Activated naive CD8-positive, alpha-beta T cell treated with anti-CD3 and anti-CD28 coated beads, Interleukin-2, amount 50 U/mL, for 24 hours (primary cell): Measurements from ENCODE around the gene WWOX.

ENCODE experiments used
- ATAC-seq: fragments of 150-1000 bp; cut with Tn5 transposase; one replicate; pipeline ENCODE4 v1.10.0; 2021
- DNase-seq: peaks from one replicate; pipeline ENCODE4 v3.0.0; 2021
- H3K27ac Mint-ChIP-seq: one replicate; pipeline ENCODE4 v1.8.0; 2021; ENCODE audit warnings: mild to moderate bottlenecking, mixed read lengths
- H3K27me3 Mint-ChIP-seq: one replicate; pipeline ENCODE4 v1.8.0; 2021; ENCODE audit warnings: mixed read lengths
- H3K36me3 Mint-ChIP-seq: one replicate; pipeline ENCODE4 v1.8.0; 2021; ENCODE audit warnings: low read depth, mixed read lengths
- H3K4me1 Mint-ChIP-seq: one replicate; pipeline ENCODE4 v1.8.0; 2021; ENCODE audit warnings: mixed read lengths
- H3K4me3 Mint-ChIP-seq: one replicate; pipeline ENCODE4 v1.8.0; 2021; ENCODE audit warnings: mild to moderate bottlenecking, moderate library complexity, mixed read lengths
- H3K9me3 Mint-ChIP-seq: one replicate; pipeline ENCODE4 v1.8.0; 2021; ENCODE audit warnings: mixed read lengths

The WWOX gene

DNA sequence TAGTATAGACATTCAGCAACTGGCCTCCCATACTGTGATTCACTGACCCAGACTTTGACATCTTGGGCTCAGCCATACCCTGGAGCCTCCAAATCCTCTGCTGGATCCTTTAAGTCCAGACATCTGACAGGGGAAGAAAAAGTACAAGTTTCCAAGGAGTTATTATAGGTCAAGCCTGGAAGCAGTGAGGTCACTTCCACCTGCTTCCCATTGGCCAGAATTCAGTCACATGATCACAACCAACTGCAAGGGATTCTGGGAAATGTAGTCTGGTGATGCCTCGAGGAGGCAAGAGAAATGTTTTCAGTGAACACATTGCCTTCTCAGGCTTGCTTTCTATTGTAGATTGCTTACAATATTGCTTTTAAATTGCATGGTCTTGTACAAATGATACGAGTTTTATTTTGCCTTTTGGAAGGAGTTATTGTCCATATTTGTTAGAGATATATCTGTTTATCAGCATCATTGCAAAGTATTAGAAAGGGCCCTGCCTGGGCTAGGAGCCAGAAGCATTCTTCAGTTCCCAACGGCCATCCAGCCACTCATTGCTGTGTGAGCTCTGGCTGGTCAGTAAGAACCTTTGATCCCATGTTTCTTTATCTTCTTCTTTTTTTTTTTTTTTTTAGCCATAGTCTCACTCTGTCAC, 696.9 kb downstream of the WWOX start:
- H3K4me1 Mint-ChIP-seq, result peaks cover 16% of the 10 kb centered on the region

DNA sequence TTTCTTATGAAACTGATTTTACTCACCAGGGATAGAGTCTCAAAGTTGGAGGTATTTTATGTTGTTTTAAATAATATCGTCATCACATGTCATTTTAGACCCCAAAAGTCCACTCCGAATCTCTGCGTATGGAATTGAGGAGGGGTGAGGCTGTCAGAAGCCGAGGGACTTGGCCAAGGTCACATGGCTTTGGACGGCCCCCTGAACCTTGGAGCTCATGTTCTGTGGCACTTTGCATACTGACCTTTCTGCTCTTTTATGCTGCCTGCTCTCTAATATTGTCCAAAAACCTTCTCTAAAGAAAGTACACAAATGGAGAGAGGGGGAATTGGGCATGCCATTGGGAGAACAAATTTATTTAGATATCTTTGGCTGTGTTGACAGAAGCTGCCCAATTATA, 700.0 kb downstream of the WWOX start:
- no peak overlapping the region for H3K27ac Mint-ChIP-seq

More for the DNA sequence above, 696.9 kb downstream of the WWOX start:
- Mint-ChIP-seq H3K27ac (no peak overlapping the region), H3K4me3 (no peak overlapping the region), H3K9me3 (no peaks in the 10 kb centered on the region), H3K36me3 (no peaks in the 10 kb centered on the region), H3K27me3 (no peaks in the 10 kb centered on the region)
- ATAC-seq, result peak; percentile 40
- DNase-seq, result no peak

DNA sequence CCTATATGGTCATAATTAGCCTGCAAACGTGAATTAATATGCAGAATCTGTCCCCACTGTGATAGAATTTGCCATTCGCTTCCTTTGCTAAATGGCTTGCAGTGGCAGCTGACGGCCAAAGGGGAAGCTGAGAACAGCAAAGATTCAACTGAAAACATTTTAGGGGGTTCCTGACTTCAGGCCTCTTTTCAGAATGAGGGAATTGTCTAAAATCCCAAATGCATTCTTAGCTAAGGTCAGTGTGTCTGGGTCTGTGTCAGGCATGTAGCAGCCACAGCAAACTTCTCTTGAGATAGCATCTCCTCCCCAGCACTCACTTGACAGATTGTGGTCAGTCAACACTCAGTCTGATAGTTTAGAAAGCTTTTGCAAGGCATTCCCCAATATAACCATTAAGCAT, 701.1 kb downstream of the WWOX start:
- H3K27ac Mint-ChIP-seq, result no peak overlapping the region

More for the DNA sequence above, 700.0 kb downstream of the WWOX start:
- H3K27me3 Mint-ChIP-seq, result no peaks in the 10 kb centered on the region
- no peak for DNase-seq
- H3K4me3 Mint-ChIP-seq, result no peak overlapping the region
- no peak for ATAC-seq
- no peaks in the 10 kb centered on the region for H3K36me3 Mint-ChIP-seq
- H3K4me1 Mint-ChIP-seq, result peaks cover 12% of the 10 kb centered on the region
- H3K9me3 Mint-ChIP-seq, result no peaks in the 10 kb centered on the region

DNA sequence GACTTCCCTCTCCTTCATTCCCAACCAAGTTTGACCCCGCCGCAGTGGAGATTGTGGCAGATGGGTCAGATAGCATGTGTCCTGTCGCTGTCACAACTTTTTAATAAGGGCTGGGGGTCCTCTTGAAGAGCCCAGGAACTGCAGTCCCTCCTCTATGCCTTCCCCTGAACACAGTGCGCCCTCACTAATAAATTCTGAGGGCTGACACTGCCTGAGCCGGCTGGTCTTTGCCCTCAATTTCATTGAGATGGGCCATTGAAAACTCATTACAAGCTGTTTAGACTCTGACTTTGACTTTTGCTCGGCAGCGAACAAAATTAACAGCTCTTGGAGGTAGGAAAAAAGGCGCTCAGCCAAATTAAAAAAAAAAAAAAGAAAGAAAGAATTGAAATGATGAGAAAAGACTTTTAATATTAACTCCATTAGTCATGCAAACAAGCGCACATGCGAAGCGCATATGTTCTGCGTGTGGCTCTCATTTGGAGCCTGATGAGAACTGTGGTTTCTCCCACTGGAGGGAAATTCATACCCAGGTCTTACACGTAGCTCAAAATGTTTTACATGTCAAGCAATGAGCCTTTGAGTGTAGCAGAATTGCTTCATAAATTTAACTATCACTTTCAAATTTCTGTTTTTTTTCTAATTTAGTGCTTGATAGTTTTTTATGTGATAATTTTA, 704.7 kb downstream of the WWOX start:
- H3K4me1 Mint-ChIP-seq, result no peaks in the 10 kb centered on the region
- ATAC-seq, result no peak
- H3K36me3 Mint-ChIP-seq, result no peaks in the 10 kb centered on the region
- no peak for DNase-seq
- no peak overlapping the region for H3K4me3 Mint-ChIP-seq
- peaks cover 9% of the 10 kb centered on the region for H3K9me3 Mint-ChIP-seq
- no peak overlapping the region for H3K27ac Mint-ChIP-seq
- no peaks in the 10 kb centered on the region for H3K27me3 Mint-ChIP-seq

More for the DNA sequence above, 701.1 kb downstream of the WWOX start:
- Mint-ChIP-seq H3K27me3 (no peaks in the 10 kb centered on the region), H3K4me3 (no peak overlapping the region), H3K36me3 (no peaks in the 10 kb centered on the region), H3K9me3 (peaks cover 1% of the 10 kb centered on the region), H3K4me1 (peaks cover 2% of the 10 kb centered on the region)
- DNase-seq (no peak), ATAC-seq (no peak)

DNA sequence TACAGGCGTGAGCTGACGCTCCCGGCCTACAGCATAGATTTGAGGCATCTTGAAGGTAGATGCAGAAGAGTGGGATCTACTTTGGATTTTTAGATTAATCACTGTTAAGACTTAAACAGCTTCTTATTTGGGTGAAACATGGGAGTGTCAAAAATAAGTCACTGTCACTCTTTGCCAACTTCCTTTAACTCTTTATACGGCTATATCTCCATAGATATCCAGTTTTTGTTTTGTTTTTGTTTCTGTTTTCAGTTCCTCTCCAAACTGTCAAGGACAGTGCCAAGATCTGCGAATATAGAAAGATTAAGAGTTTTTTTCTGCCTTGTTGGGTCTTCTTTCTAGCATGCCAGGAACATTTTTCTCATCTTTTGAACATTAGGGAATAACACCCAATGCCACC, 706.1 kb downstream of the WWOX start:
- Mint-ChIP-seq H3K4me3 (no peak overlapping the region), H3K4me1 (no peaks in the 10 kb centered on the region), H3K27ac (no peak overlapping the region), H3K27me3 (no peaks in the 10 kb centered on the region), H3K9me3 (peaks cover 9% of the 10 kb centered on the region), H3K36me3 (no peaks in the 10 kb centered on the region)
- no peak for DNase-seq
- ATAC-seq, result no peak

DNA sequence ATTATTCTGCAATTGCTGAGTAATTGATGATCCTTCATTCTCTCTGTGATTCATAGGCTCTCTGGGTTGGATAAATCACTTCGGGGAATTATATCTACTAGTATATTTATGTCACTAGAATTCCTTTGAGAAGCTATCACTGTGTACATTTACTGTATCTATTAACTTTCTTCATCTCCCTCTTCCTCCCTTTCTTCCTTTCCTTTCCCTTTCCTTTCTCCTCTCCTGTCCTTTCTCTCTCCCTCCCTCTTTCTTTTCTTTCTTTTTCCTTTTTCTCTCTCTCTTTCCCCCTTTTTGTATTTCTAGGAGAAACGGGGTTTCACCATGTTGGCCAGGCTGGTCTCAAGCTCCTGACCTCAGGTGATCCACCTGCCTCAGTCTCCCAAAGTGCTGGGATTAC, 711.8 kb downstream of the WWOX start:
- ATAC-seq (no peak), DNase-seq (no peak)
- Mint-ChIP-seq H3K9me3 (peaks cover 2% of the 10 kb centered on the region), H3K36me3 (no peaks in the 10 kb centered on the region), H3K4me1 (no peaks in the 10 kb centered on the region), H3K27ac (no peak overlapping the region), H3K4me3 (no peak overlapping the region), H3K27me3 (no peaks in the 10 kb centered on the region)

DNA sequence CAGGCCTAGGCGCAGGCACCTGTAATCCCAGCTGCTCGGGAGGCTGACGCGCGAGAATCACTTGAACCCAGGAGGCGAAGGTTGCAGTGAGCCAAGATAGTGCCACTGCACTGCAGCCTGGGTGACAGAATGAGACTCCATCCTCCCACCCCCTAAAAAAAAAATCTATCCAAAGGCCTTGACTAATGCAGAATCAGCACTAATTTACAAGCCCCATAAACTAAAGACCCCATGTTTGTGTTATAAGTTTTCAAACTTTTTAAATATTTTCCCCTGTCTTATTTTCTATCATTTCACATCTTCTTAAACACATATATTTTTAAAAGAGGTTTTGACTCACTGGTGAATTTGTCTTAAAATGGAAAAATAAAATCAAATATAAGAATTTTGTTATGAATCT, 713.1 kb downstream of the WWOX start:
- Mint-ChIP-seq H3K4me3 (no peak overlapping the region), H3K36me3 (no peaks in the 10 kb centered on the region), H3K9me3 (no peaks in the 10 kb centered on the region), H3K27ac (no peak overlapping the region), H3K4me1 (no peaks in the 10 kb centered on the region), H3K27me3 (no peaks in the 10 kb centered on the region)
- DNase-seq, result no peak
- no peak for ATAC-seq

DNA sequence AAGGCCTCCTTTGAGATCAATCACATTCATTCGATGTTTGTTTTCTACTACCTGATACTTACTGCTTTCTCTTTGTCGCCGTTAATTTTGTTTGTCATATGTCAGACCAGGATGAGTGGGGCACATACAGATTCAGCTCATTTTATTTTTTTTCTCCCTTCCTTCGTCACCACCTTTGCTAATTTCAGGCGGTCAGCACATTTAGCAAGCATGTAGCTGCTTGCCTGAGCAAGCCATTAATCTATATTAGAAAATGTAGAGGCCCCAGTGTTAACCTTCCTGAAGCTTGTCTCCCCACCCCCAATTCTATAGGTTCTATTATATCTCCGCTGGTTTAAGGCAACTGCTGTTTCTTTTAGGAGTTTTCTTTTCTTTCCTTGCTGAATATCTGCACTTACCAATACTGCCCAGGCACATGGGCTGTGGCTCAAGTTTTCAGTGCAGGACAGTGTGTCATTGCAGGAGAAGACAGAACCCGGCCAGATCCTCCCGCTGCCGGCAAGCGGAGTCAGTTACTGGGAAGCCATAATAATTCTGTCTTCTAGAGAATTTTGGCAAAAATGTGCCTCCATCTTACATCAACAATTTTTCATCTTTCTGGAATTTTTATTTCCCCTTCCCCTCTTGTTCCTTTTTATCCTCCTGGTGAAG, 714.3 kb downstream of the WWOX start:
- no peaks in the 10 kb centered on the region for H3K4me1 Mint-ChIP-seq
- ATAC-seq, result no peak
- H3K27ac Mint-ChIP-seq, result no peak overlapping the region

DNA sequence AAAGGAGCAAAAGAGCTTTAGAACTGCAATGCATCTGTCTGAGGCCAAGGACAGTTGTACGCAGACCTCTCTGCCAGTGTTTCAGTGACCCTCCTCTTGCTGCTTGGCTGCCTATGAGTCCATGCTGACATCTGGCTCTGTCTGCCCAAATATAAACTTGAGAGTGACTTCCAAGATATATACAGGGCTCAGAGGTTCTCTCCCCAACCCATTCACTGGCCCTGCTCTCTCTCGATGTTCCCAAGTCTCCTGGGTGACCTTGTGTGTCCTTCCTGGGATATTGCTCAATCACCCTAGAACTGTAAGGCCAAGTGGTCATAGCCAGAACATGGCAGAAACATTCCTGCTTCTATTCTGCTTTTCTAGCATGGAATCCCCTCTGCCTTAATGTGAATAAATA, 716.3 kb downstream of the WWOX start:
- Mint-ChIP-seq H3K9me3 (no peaks in the 10 kb centered on the region), H3K36me3 (no peaks in the 10 kb centered on the region), H3K27me3 (no peaks in the 10 kb centered on the region), H3K27ac (no peak overlapping the region), H3K4me1 (no peaks in the 10 kb centered on the region), H3K4me3 (no peak overlapping the region)
- ATAC-seq (no peak), DNase-seq (no peak)

More for the DNA sequence above, 714.3 kb downstream of the WWOX start:
- no peaks in the 10 kb centered on the region for H3K9me3 Mint-ChIP-seq
- H3K4me3 Mint-ChIP-seq, result no peak overlapping the region
- H3K27me3 Mint-ChIP-seq, result no peaks in the 10 kb centered on the region
- no peaks in the 10 kb centered on the region for H3K36me3 Mint-ChIP-seq
- DNase-seq, result no peak

DNA sequence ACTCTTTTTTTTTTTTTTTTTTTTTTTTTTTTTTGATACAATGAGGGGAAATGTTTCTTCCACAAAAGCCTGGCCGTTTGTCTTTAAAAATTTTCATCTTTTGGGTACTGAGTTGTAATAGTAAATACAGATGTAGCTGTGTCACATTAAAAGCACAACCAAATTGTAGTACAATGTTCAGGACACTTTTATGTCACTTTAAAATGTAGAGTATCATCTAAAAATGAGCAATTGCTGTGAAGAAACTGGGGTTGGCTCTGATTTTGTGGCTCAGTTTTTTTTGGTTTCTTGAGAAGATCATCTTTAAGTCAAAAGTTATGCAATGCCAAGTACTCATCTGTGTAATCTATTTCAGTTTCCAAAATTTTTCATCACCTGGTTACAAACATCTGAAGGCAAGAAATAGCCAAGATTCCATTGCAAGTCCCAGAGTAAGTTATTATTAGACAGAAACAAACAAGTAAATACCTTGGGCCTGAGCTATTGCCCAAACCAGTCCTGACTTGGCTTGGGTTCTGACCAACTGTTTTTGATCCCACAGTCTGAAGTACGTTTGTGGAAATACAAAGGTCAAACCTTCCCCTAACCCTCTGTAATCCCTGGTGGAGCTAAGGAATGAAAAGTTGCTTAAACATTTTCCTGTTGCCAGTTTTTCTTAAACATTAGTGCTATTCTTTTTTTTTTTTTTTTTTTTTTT, 717.2 kb downstream of the WWOX start:
- Mint-ChIP-seq H3K4me1 (no peaks in the 10 kb centered on the region), H3K27ac (no peak overlapping the region), H3K27me3 (no peaks in the 10 kb centered on the region), H3K36me3 (no peaks in the 10 kb centered on the region), H3K4me3 (no peak overlapping the region), H3K9me3 (no peaks in the 10 kb centered on the region)
- DNase-seq (no peak), ATAC-seq (no peak)

DNA sequence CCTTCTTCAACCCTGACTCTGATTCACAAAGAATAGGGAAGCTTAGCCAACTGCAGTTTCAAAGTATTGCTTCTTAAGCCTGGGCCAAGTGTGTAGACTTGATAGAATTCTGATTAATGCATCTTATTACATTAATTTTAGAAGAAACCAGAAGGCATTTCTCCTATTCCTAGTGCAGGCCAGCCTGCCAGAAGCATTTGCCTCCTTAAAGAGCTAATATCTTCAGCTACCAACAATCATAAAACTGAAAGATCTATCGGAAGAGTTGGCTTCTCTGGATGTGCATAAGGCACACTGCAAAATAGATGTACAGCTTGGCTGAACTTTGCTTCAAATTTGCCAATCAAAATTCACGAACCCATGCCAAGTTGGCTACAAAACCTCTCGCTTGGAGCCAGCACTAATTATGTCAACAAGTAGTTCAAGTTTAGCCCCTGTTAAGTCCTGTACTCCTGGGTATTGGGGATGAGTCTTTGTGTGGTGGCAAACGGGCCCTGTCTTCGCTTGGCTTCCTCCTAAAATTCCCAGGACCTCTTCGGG, 717.8 kb downstream of the WWOX start:
- H3K9me3 Mint-ChIP-seq, result no peaks in the 10 kb centered on the region
- H3K4me3 Mint-ChIP-seq, result no peak overlapping the region
- no peak for ATAC-seq
- no peaks in the 10 kb centered on the region for H3K4me1 Mint-ChIP-seq
- no peaks in the 10 kb centered on the region for H3K27me3 Mint-ChIP-seq
- no peak for DNase-seq
- H3K27ac Mint-ChIP-seq, result no peak overlapping the region
- H3K36me3 Mint-ChIP-seq, result no peaks in the 10 kb centered on the region

DNA sequence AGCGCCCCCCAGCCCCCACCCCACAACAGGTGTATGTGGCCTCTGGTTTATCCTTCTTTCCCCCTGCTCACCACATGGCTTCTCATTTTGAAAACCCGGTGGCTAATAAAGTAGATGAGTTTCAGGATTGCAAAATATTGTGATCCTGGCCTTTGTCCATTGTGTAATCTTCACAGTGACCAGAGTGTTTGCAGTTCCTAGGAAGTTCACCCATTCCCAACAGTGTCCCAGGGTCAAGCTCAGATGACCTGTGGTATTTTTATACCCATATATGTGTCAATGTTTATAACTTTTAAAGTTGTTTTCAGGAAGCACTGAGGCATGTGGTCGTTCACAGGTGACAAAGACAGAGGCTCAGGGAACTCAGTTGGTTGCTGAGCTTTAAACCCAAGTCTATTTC, 721.9 kb downstream of the WWOX start:
- DNase-seq, result no peak
- ATAC-seq, result no peak
- H3K27ac Mint-ChIP-seq, result no peak overlapping the region
- H3K4me1 Mint-ChIP-seq, result no peaks in the 10 kb centered on the region
- peaks cover 1% of the 10 kb centered on the region for H3K36me3 Mint-ChIP-seq
- H3K9me3 Mint-ChIP-seq, result no peaks in the 10 kb centered on the region
- H3K4me3 Mint-ChIP-seq, result no peak overlapping the region
- H3K27me3 Mint-ChIP-seq, result no peaks in the 10 kb centered on the region

DNA sequence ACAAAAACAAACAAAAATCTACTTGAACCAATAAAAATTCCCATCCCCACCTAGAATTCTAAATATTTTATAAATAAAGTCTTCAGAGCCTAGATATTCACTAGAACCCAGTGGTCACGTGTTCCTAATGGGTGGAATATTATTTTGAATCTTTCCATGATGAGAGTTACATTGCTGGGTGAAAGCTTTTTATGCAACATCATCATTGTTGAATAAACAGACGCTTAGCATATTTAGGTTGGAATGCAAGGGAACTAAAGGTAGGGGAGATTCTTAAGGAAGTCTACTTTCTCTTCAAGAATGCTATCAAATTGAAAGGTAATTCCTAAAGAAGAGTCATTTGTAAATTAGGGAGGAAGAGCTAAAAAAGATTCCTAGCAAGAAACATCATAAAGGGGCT, 723.1 kb downstream of the WWOX start:
- no peaks in the 10 kb centered on the region for H3K4me1 Mint-ChIP-seq
- peaks cover 1% of the 10 kb centered on the region for H3K36me3 Mint-ChIP-seq
- ATAC-seq (no peak), DNase-seq (no peak)
- H3K4me3 Mint-ChIP-seq, result no peak overlapping the region
- H3K27ac Mint-ChIP-seq, result no peak overlapping the region
- H3K9me3 Mint-ChIP-seq, result no peaks in the 10 kb centered on the region
- no peaks in the 10 kb centered on the region for H3K27me3 Mint-ChIP-seq

DNA sequence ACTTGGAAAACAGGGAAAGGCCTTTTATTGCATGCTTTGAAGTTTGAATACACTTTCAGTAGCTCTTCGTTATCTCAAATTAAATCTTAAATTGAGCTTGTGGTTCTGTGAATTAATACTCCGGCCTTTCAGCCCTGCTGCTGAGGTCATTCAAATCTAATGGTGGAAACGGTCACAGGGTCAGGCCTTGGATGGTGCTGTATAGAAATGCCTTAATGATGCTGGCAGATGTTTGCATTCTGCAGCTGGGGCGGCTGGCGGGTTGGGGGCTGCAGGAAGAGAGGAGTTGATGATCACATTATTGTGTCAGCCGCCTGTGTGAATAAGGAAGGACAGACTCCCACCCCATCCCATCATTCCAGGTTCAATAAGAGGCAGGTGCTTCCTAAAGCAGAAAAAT, 723.6 kb downstream of the WWOX start:
- Mint-ChIP-seq H3K4me1 (no peaks in the 10 kb centered on the region), H3K27ac (no peak overlapping the region), H3K36me3 (peaks cover 1% of the 10 kb centered on the region), H3K4me3 (no peak overlapping the region), H3K27me3 (no peaks in the 10 kb centered on the region), H3K9me3 (no peaks in the 10 kb centered on the region)
- DNase-seq (no peak), ATAC-seq (no peak)
